Measurements from ENCODE around the gene RAB11FIP2.

GRCh38 chr10:117956972-117957371 lies 89.8 kb downstream of the RAB11FIP2 start:
- TF ChIP-seq CTCF (conservative IDR thresholded peaks at IDR 0.05; ENCODE audit: low read depth, low read length): no peak
- TF ChIP-seq EZH2 (IDR thresholded peaks at IDR 0.05; ENCODE audit: low read length, unreplicated experiment): no peak
- TF ChIP-seq EZH2phosphoT487 (IDR thresholded peaks at IDR 0.05; ENCODE audit: borderline replicate concordance, low read length): no peak
